ENCODE results near the gene MPRIP.

MPRIP gene

GRCh38 chr17:17035490-17035889 lies 6.8 kb upstream of the MPRIP start:
- no peak overlapping the region for H3K9ac ChIP-seq (ENCODE audit: low read depth, low read length)
- H3K27ac ChIP-seq (ENCODE audit: low read length) = no peak overlapping the region
- H3K4me1 ChIP-seq (ENCODE audit: insufficient read depth, low read length) = no peaks in the 10 kb centered on the region; the same call in 1 of the 2 replicates

GRCh38 chr17:17035920-17036523 lies 6.2 kb upstream of the MPRIP start:
- Histone ChIP-seq H3K9me3 (ENCODE audit: insufficient read depth, low read depth, low read length) (no peaks in the 10 kb centered on the region), H3K36me3 (ENCODE audit: insufficient read depth, low read depth, low read length) (no peaks in the 10 kb centered on the region), H3K4me3 (ENCODE audit: low read length) (no peak overlapping the region), H3K27me3 (ENCODE audit: insufficient read depth, low read length) (peaks cover 2% of the 10 kb centered on the region), H3K4me1 (ENCODE audit: insufficient read depth, low read length) (no peaks in the 10 kb centered on the region; the same call in 1 of the 2 replicates), H3K27ac (ENCODE audit: low read length) (no peak overlapping the region), H3K9ac (ENCODE audit: low read depth, low read length) (no peak overlapping the region)

More at GRCh38 chr17:17035490-17035889, 6.8 kb upstream of the MPRIP start:
- H3K4me3 ChIP-seq (ENCODE audit: low read length) = no peak overlapping the region
- H3K36me3 ChIP-seq (ENCODE audit: insufficient read depth, low read depth, low read length) = no peaks in the 10 kb centered on the region
- H3K9me3 ChIP-seq (ENCODE audit: insufficient read depth, low read depth, low read length) = no peaks in the 10 kb centered on the region
- no peaks in the 10 kb centered on the region for H3K27me3 ChIP-seq (ENCODE audit: insufficient read depth, low read length)

GRCh38 chr17:17036524-17036998 lies 5.7 kb upstream of the MPRIP start:
- Histone ChIP-seq H3K4me1 (ENCODE audit: insufficient read depth, low read length) (peaks cover 4% of the 10 kb centered on the region; the same call in 1 of the 2 replicates), H3K9ac (ENCODE audit: low read depth, low read length) (no peak overlapping the region), H3K36me3 (ENCODE audit: insufficient read depth, low read depth, low read length) (no peaks in the 10 kb centered on the region), H3K27me3 (ENCODE audit: insufficient read depth, low read length) (peaks cover 8% of the 10 kb centered on the region), H3K4me3 (ENCODE audit: low read length) (no peak overlapping the region), H3K9me3 (ENCODE audit: insufficient read depth, low read depth, low read length) (no peaks in the 10 kb centered on the region), H3K27ac (ENCODE audit: low read length) (no peak overlapping the region)

- Histone ChIP-seq H3K9ac (ENCODE audit: low read depth, low read length) (no peak overlapping the region), H3K27me3 (ENCODE audit: insufficient read depth, low read length) (peaks cover 11% of the 10 kb centered on the region), H3K9me3 (ENCODE audit: insufficient read depth, low read depth, low read length) (no peaks in the 10 kb centered on the region), H3K36me3 (ENCODE audit: insufficient read depth, low read depth, low read length) (no peaks in the 10 kb centered on the region), H3K27ac (ENCODE audit: low read length) (no peak overlapping the region), H3K4me3 (ENCODE audit: low read length) (no peak overlapping the region), H3K4me1 (ENCODE audit: insufficient read depth, low read length) (peaks cover 19% of the 10 kb centered on the region; the same call in 1 of the 2 replicates)
Measured at GRCh38 chr17:17039911-17040310, 2.3 kb upstream of the MPRIP start.

GRCh38 chr17:17041018-17041521 lies 1.2 kb upstream of the MPRIP start:
- Histone ChIP-seq H3K27me3 (ENCODE audit: insufficient read depth, low read length) (peaks cover 11% of the 10 kb centered on the region), H3K9me3 (ENCODE audit: insufficient read depth, low read depth, low read length) (no peaks in the 10 kb centered on the region), H3K9ac (ENCODE audit: low read depth, low read length) (no peak overlapping the region), H3K36me3 (ENCODE audit: insufficient read depth, low read depth, low read length) (no peaks in the 10 kb centered on the region), H3K4me3 (ENCODE audit: low read length) (peak overlapping the region; percentile 78; the same call in 1 of the 2 replicates), H3K4me1 (ENCODE audit: insufficient read depth, low read length) (peaks cover 24% of the 10 kb centered on the region; the same call in 1 of the 2 replicates), H3K27ac (ENCODE audit: low read length) (no peak overlapping the region)

- Histone ChIP-seq H3K4me1 (ENCODE audit: insufficient read depth, low read length) (peaks cover 24% of the 10 kb centered on the region; the same call in 1 of the 2 replicates), H3K36me3 (ENCODE audit: insufficient read depth, low read depth, low read length) (no peaks in the 10 kb centered on the region), H3K27ac (ENCODE audit: low read length) (no peak overlapping the region), H3K9me3 (ENCODE audit: insufficient read depth, low read depth, low read length) (no peaks in the 10 kb centered on the region), H3K9ac (ENCODE audit: low read depth, low read length) (peak overlapping the region; percentile 33; the same call in 1 of the 2 replicates), H3K4me3 (ENCODE audit: low read length) (peak overlapping the region; percentile 78), H3K27me3 (ENCODE audit: insufficient read depth, low read length) (peaks cover 11% of the 10 kb centered on the region)
Measured at GRCh38 chr17:17041571-17042383, 480 bp upstream of the MPRIP start.

GRCh38 chr17:17042851-17043460 lies 699 bp downstream of the MPRIP start:
- Histone ChIP-seq H3K27ac (ENCODE audit: low read length) (no peak overlapping the region), H3K4me3 (ENCODE audit: low read length) (peak overlapping the region; percentile 91), H3K27me3 (ENCODE audit: insufficient read depth, low read length) (peaks cover 11% of the 10 kb centered on the region), H3K9me3 (ENCODE audit: insufficient read depth, low read depth, low read length) (no peaks in the 10 kb centered on the region), H3K9ac (ENCODE audit: low read depth, low read length) (peak overlapping the region; percentile 77), H3K36me3 (ENCODE audit: insufficient read depth, low read depth, low read length) (no peaks in the 10 kb centered on the region), H3K4me1 (ENCODE audit: insufficient read depth, low read length) (peaks cover 24% of the 10 kb centered on the region; the same call in 1 of the 2 replicates)

- Histone ChIP-seq H3K4me1 (ENCODE audit: insufficient read depth, low read length) (peaks cover 24% of the 10 kb centered on the region; the same call in 1 of the 2 replicates), H3K27me3 (ENCODE audit: insufficient read depth, low read length) (peaks cover 11% of the 10 kb centered on the region), H3K4me3 (ENCODE audit: low read length) (peak overlapping the region; percentile 91), H3K9ac (ENCODE audit: low read depth, low read length) (peak overlapping the region; percentile 77), H3K27ac (ENCODE audit: low read length) (no peak overlapping the region), H3K9me3 (ENCODE audit: insufficient read depth, low read depth, low read length) (no peaks in the 10 kb centered on the region), H3K36me3 (ENCODE audit: insufficient read depth, low read depth, low read length) (no peaks in the 10 kb centered on the region)
Measured at GRCh38 chr17:17043461-17044271, 1.4 kb downstream of the MPRIP start.

- Histone ChIP-seq H3K4me3 (ENCODE audit: low read length) (0 out of 2 replicates have a peak overlapping the region, but pooled peaks have one; percentile 91), H3K27ac (ENCODE audit: low read length) (no peak overlapping the region), H3K27me3 (ENCODE audit: insufficient read depth, low read length) (peaks cover 11% of the 10 kb centered on the region), H3K36me3 (ENCODE audit: insufficient read depth, low read depth, low read length) (no peaks in the 10 kb centered on the region), H3K9ac (ENCODE audit: low read depth, low read length) (no peak overlapping the region), H3K4me1 (ENCODE audit: insufficient read depth, low read length) (peaks cover 24% of the 10 kb centered on the region; the same call in 1 of the 2 replicates), H3K9me3 (ENCODE audit: insufficient read depth, low read depth, low read length) (no peaks in the 10 kb centered on the region)
Measured at GRCh38 chr17:17044846-17045561, 2.7 kb downstream of the MPRIP start.

- H3K9me3 ChIP-seq (ENCODE audit: insufficient read depth, low read depth, low read length) = no peaks in the 10 kb centered on the region
- no peaks in the 10 kb centered on the region for H3K27me3 ChIP-seq (ENCODE audit: insufficient read depth, low read length)
- no peaks in the 10 kb centered on the region for H3K36me3 ChIP-seq (ENCODE audit: insufficient read depth, low read depth, low read length)
- peaks cover 20% of the 10 kb centered on the region; the same call in 1 of the 2 replicates for H3K4me1 ChIP-seq (ENCODE audit: insufficient read depth, low read length)
- no peak overlapping the region for H3K9ac ChIP-seq (ENCODE audit: low read depth, low read length)
- H3K27ac ChIP-seq (ENCODE audit: low read length) = no peak overlapping the region
- no peak overlapping the region for H3K4me3 ChIP-seq (ENCODE audit: low read length)
Measured at GRCh38 chr17:17048106-17048505, 5.8 kb downstream of the MPRIP start.
